Hematopoietic multipotent progenitor cell treated with erythropoietin and hydrocortisone succinate and interleukin-3 and kit ligand, for 15 days (in vitro differentiated cells): ENCODE measurements around the gene CUL7.
"Not testable (repeated sequence)": the region's sequence is repeated elsewhere in the genome, so short reads cannot be mapped to it uniquely, and the experiment has no call there.

Experiments
- DNase-seq: peaks from one replicate; pipeline ENCODE4 v3.0.0-alpha.2; 2015; ENCODE audit warnings: low spot score

Gene CUL7

DNA sequence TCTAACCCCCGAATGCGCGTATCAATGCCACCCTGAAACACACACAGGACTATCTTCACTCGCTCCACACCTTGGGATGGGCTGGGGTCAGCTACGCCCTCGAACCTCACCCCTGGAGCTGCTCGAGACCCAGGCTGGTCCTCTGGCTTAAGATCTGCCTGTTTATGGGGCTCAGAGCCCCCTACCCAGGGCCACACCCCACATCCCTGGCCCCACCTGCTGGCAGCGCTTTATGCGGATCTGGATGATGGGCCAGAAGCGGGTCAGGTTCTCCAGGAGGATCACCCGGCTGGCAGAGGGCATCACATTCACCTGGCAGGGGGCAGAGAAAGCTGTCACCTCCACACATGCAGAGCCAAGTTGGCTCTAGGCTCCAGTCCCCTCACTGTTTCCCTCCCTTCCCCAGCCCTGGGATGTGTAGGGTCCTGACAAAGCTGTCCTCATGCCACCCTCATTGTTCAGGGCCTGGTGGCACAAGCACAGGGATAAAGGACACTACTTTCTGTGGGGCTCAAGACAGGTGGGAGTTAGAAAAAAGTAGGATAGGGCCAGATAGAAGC lies 8.2 kb downstream of the CUL7 start:
- DNase-seq: no peak

DNA sequence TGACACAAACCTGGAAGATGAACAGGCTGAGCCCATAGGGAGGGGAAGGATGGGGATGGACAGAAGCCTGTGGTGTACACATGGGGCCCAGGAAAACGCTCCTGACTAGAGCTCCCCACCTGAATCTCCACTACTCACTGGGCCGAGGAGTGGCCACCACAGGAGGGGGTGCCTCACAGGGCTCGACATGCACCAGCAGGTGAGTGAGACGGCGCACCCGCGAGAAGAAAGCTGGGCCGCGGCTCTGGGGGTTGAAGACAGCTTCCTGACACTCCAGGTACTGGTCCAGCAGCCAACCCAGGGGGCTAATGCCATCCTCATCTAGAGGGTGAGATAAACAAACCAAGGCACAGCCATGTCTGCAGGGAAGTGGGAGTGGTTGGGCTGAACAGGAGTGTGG lies 10.3 kb downstream of the CUL7 start:
- no peak for DNase-seq

DNA sequence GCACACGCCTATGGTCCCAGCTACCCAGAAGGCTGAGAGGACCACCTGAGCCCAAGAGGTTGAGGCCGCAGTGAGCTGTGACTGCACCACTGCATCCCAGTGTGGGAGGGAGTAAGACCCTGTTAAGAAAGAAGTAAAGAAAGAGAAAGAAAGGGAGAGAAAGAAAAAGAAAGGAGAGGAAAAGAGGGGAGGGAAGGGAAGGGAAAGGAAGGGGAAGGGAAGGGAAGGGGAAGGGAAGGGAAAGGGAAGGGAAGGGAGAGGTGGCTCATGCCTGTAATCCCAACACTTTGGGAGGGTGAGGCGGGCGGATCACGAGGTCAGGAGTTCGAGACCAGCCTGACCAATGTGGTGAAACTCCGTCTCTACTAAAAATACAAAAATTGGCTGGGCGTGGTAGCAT lies 12.2 kb downstream of the CUL7 start:
- not testable (repeated sequence) for DNase-seq

DNA sequence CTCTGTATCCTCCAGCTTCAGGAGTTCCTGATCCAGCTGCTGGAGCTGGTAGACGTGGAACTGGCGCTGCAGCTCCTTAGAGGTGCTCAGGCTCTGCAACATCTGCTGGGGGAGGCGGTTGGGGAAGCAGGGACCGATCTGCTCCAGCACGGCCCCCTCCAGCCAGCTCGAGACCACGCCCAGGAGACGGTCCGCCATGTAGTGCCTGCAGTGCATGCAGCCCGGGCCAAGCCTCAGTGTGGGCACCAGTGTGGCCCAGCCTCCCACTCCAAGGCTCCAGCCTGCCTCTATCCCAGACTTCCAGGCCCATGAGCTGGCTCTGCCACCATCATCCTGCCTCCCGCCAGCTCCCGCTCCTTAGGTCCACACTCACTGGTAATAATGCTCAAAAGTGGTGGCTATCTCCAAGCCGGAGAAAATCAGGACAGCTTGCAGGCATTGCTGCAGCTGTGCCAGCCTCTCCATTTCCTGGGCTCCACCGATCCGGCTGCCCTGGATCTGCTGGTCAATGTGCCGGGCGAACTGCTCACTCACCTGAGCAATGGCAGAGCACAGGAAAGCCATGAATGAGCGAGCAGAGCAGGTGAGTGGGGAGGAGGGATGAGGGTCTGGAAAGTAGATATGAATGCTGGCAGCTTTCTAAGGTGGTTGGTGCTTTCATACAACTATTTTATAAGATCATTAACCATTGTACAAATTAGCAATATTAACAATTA lies 13.0 kb downstream of the CUL7 start:
- no peak for DNase-seq

DNA sequence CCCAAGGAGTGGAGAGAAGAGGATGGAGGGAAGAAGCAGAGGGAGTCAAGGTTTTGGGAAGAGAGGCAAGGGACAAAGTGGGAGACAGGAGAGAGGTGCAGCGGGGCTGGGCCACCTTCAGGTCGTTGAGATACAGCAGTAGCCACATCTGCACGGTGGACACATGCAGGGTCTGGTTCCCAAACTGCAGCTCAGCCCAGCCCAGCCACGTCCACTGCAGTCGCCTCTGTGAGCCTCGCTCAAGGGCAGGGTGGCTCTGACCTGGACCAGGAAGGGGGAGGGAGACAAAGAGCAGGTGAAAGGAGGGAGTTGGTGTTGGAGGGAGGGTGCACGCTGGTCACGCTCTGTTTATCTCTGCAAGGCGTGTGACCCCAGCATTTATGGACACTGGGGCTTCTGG lies 14.9 kb downstream of the CUL7 start:
- DNase-seq: no peak

DNA sequence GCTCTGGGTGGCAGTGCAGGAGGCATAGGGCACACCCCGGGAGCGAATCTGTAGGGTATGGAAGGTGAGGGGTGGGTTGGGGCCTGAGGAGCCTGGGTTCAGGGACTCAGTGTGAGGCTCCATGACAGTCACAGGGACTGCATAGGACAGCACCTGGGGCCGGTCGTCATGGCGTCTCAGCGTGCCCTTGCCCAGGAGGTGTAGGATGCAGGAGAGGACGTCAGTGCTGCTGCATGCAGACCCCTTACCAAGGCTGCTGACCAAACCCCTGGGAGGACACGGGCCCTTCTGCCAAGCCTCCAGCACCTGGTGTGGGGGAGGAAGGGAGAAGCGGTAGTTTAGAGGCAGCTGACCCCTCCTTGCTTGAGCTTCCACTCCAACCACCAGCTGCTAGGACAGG lies 15.9 kb downstream of the CUL7 start:
- no peak for DNase-seq

DNA sequence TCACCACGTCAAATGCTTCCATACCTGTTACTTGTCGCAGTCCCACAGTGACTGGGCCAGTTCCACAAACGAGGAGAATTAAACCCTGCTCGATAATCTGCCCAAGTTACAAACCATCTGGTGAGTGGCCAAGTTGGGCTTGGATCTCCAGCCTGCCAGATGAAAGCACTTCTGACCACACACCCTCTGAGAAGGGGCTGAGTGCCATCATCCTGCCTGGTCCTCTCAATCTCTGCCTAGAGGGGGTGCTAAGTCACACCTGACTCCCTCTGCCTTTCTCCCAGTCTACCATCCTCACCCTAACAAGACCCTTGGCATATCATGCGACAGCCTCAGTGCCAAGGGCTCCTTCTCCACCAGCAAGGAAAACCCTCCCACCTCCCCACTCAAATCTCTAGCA lies 16.5 kb downstream of the CUL7 start:
- no peak for DNase-seq

DNA sequence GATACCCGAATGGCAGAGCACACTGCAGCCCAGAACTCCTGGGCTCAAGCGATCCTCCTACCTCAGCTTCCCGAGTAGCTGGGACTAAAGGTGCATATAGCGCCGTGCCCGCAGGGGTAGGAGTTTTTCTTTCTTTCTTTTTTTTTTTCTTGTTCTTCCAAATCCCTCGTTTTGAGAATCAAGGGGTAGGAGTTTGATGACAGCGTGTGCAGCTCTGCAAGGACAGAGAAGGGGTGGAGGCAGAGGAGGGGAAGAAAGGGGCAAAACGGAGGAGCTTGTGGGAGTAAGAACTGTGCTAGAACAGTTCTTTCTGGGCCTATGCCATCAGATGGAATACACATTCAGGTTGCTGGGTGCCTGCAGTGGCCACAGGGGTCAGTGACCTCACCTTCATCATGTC lies 16.9 kb downstream of the CUL7 start:
- DNase-seq: no peak

DNA sequence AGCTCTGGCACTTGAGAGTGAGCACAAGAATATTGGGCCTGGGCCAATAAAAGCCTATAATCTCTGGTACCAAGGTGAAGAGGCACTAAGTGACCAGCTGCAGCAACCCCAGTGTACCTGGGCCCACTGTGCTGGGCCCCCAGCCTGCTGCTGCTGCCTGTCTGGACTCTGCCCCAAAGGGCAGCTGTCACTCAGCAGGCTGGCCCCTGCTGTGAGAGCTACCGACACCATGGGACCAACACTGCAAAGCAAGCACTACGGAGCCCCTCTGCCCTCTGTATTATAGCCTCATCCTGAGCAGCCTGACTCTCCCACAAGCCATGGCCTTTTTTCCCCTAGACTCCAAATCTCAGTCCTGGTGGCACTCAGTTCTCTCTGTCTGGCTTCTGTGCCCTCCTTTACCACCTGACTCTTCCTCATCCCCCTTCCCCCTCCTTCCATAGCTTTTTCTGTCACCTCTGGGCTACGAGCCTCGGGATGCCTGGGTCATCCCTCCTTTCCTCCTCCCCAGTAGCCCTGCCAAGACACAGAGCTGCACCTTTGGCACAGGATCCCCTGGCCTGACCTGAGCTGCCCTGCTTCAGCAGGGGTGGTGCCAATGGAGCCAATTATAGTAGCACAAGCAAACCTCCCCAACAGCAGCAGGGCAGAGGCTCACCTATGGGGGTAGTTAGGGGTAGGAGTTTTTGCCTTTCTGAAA lies 18.0 kb downstream of the CUL7 start:
- DNase-seq: no peak

DNA sequence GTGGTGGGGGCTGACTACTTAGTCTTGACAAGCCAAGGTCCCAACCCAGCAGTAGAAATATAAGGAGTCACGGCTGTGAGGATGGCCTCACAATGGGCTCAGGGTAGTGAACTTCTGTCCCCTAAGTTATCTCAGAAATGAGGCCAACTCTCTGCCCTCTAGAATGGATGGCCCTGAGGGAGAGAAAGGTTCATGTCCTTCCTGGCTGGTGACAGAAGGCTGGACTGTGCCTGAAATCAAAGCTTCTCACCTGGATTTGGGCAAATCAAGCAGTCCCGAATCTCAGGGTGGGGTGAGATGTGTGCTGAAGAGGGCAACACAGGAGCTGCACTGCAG lies 19.5 kb downstream of the CUL7 start:
- DNase-seq: no peak

DNA sequence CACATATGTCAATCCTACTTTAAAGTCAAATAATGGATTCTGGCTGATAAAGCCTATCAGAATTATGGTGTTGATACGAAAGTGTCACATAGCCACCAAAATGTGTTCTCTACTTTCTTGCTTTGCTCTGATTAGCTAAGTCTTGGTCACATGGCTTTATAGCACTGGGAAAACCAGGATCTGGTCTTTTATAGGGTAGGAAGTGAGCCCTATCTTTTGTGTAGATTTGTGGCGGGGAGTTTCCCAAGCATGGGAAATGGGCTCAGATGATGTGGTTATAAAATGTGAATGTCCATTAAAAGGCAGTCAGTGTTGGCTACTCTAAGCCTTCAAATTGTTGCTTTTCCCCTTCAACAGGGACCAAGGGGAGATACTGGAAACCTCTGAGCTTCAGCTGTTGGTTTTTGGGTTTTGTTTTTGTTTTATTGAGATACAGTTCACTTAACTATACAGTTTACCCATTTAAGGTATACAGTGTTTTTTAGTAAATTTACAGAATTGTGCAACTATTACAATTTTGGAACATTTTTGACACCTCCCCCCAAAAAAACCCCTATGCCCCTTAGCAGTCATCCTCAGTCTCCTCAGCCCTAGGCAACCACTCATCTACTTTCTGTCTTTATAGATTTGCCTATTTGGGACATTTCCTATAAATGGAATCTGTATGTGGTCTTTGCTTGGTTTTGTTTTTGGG lies 20.0 kb downstream of the CUL7 start:
- no peak for DNase-seq

DNA sequence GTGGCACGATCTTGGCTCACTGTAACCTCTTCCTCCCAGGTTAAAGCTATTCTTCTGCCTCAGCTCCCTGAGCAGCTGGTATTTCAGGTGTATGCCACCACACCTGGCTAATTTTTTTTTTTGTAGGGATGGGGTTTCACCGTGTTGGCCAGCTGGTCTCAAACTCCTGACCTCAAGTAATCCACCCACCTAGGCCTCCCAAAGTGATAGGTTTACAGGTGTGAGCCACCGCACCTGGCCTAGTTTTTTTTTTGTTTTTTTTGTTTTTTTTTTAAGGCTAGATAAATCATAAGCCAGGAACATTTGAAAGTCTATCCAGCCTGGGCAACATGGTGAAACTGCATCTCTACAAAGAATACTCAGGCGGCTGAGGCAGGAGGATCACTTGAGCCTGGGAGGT lies 21.3 kb downstream of the CUL7 start:
- no peak for DNase-seq

DNA sequence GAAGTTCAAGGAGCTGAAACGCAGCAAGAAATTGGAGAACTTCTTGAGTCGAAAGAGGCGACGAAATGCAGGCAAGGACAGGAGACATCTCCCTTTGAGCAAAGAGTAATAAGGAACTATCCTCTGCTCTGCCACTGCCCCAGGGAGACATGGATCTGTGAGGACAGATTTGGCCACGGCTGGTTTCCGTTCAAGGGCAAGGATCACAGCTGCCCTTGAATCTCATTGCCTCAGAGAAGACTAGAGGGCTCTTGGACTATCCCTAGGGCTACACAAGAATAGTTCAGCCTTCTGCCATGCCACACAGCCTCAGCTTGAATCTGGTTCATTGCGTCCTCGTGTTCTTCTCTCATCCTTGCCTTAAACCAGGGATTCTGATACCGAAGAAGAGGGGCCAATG lies 24.5 kb downstream of the CUL7 start:
- DNase-seq: no peak

DNA sequence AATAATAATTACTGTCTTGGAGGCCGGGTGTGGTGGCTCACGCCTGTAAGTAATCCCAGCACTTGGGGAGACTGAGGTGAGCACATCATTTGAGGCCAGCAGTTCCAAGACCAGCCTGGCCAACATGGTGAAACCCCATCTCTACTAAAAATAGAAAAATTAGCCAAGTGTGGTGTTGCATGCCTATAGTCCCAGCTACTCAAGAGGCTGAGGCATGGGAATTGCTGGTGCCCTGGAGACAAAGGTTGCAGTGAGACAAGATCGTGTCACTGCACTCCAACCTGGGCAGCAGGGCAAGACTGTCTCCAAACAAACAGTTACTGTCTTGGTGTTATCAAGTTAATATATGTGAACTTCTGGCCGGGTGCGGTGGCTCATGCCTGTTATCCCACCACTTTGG lies 27.3 kb downstream of the CUL7 start:
- DNase-seq: no peak

DNA sequence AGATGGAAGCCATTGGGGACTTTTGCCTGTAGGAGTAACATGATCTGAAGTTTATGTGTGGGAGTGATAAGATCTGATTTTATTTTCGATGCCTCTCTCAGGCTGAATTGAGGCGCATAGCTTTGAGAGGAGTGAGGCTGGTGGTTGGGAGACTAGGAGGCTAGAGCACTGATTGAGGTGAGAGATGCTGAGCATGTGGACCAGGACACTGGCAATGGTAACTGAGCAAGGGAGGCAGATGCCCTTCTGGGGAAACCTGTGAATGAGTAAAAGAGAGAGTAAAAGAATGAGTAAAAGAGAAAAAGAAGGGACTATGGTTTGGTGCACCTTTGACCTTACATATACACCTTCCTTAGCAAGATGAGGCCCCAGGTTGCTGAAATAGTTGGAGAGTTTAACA lies 29.2 kb downstream of the CUL7 start:
- DNase-seq: no peak

DNA sequence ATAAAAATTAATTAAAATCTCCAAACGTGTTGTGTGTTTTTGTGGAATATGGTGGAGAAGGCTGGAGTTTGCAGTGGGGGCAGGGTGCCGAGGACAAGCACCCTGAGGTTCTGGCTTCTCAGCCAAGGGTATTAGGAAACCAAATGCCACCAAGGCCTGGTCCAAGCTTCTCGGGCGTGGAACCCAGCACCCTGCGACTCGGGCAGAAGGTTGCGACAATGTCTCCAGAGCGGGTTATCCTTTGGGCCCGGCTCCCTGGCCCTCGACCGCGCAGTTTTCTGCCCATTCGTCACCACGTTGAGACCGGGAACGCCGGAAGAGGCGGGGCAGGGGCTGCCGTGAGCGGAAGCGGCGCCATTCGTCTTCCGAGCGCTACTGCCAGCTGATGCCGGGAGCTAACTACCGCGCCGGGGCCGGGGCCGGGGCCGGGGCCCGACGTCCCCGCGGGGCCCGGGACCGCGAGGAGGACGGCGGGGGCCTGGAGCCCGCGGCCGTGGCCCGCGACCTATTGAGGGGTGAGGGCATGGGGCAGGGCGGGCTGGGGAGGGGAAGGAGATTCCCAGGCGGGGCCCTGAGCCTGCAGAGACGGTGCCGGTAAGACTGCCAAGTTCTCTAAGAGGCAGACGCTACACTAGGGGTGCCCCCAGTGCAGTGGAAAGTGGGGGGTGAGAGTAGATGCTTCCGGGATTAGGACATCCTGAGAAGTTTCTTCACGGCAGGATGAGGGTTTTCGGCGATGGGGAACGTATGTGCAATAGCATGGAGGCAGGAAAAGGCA lies 32.2 kb downstream of the CUL7 start, which contains the start of gene RRP36:
RRP36 (plus strand) TSS at position 354 of the 778 bp plus-strand sequence; CDS start at position 386, 32 bp downstream.
- peak; percentile 74 for DNase-seq

DNA sequence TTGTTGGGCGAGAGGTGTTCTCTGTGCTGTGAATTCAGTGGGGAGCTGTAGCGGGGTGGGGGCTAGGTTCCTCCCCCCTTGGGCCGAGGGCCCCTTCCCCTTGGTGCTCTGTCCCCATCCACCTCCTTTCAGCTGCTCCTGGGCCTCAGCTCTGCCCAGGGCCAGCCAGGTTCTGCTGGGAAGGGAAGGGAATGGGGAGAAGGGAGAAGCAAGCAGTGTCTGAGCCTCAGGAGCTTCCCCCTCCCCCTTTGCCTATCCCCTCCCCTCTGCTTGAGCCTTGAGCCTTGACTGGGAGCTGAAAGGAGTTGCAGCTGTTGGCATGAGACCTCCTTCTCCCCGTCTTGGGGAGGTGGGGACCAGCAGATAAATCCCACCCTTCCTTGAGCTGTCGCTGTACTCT lies 32.8 kb downstream of the CUL7 start:
- no peak for DNase-seq

DNA sequence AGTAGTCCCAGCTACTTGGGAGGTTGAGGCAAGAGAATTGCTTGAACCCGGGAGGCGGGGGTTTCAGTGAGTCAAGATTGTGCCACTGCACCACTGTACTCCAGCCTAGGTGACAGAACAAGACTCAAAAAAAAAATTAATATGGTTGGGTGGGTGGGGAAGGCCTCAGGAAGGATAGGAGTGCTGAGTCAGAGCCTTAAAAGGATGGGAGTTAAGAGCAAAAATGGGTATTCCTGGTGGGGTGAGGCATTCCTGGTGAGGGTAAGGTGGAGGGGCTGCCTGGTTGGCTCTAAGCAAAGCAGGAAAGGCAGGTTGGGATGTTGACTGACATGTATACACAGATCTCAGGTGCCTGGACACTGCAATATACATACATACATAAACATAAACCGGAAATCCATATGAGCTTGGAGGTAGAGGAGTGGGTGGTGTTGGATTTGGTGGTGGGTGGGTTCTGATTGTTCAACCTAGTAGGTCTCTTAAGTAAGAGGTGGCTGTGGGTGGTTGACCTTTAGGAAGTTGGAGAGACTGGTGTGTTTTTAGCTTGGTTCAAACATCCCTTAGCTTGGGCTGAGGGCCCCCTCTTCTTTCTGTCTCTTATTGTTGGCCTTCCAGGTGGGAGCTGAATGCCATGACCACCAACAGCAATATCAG lies 33.5 kb downstream of the CUL7 start:
- DNase-seq: no peak

DNA sequence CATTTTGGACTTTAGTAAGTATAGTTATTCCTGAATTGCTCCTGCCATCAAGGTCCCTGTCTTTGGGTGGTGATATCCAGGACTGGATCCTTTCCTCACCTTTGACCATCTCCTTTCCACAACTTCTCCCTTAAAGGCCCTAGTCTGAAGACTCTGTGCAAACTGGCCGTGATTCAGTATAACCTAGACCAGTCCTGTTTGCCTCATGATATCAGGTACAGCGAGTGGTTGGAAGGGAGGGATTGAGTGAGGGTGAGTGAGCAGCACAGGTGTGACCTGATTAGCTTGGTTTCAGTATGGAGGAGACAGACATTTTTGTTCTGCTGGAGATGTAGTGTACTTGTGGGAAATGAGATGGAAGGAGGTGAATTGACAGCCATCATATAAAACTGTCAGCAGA lies 34.5 kb downstream of the CUL7 start:
- no peak for DNase-seq

DNA sequence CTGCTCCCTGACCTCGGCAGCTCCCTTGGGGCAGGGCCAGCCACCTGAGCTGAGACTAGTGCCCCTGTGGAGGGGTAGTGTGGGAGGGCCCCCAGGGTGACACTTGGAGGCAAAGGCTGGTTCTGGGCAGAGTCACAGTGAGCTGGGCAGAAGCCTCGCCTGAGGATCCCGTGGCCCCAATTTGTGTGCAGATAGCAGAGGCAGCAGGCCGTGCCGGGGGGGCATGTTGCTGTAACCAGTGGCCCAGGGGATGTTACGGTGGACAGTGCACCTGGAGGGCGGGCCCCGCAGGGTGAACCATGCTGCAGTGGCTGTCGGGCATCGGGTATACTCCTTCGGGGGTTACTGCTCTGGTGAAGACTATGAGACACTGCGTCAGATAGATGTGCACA lies 36.7 kb downstream of the CUL7 start:
- DNase-seq: no peak

DNA sequence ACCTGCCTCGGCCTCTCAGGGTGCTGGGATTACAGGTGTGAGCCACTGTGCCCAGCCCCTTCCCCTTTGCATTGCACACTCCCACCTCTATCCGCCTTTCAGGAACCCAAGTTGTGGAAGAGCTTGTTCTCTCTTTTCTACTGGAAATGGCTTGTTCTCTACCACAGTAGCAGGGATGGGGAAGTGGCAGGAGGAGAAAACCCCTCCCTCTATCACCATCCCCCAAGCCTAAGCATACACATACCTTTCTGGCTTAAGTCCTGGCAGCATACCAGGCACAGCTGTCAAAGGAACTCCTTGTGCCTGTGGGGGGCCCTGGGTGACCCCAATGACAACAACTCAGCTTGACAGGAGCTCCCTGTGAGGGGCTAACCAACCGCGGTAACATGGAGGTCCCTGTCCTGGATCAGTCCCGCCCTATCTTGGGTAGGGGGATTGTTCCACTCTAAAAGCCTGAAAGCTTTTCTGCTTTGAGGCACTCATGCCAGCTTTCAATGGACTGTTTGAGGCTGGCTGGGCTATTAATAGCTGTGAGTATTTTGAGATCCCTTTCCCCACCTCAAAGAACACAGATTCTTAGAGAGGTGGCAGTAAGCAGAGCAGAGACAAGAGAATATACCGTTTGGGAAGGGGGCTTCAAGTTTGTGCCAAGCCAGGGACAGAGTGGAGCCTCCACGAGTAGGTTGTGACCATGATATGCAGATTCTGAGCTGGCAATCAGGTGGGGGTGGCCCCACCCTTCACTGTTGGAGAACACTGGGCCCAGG lies 37.3 kb downstream of the CUL7 start:
- DNase-seq: peak; percentile 10
